Ishikawa (cell line): ENCODE measurements around the gene RFNG.

ENCODE experiments used
- CEBPB ChIP-seq: IDR thresholded peaks from 2 replicates; pipeline ENCODE4 v1.6.1; 2012
- FOXM1 ChIP-seq: IDR thresholded peaks from 2 replicates; pipeline ENCODE4 v1.6.1; 2012; ENCODE audit warnings: low read depth, borderline replicate concordance
- NFIC ChIP-seq: IDR thresholded peaks from 2 replicates; pipeline ENCODE4 v1.6.1; 2012
- TAF1 ChIP-seq: IDR thresholded peaks from 2 replicates; pipeline ENCODE4 v1.6.1; 2012; ENCODE audit warnings: low read depth, mild to moderate bottlenecking

DNA sequence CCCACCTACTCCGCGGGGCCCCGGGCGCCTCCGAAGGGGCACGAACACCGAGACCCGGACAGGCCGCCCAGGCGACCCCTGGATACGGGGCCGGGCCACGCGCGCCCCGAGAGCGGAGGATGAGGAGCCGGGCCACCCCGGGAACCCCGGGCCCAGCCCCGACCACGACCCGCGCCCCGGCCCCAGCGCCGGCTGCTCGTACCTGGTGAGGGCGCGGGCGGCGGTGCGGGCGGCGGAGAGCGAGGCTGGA, 46.2 kb upstream of the RFNG start:
- no peak for TF ChIP-seq NFIC
- TF ChIP-seq TAF1, result no peak
- no peak for TF ChIP-seq FOXM1
- TF ChIP-seq CEBPB, result no peak
